Choroid plexus epithelial cell (primary cell): Measurements from ENCODE around the gene CSTPP1.

Experiments used
- DNase-seq: peaks from one replicate; pipeline ENCODE4 v3.0.0-alpha.2; 2010; ENCODE audit warnings: low read depth
- H3K4me3 ChIP-seq: 2 replicates; pipeline ENCODE4 v1.5.1; 2011; ENCODE audit warnings: low read depth, mild to moderate bottlenecking, control low read depth, low read length, moderate library complexity
- TF ChIP-seq, protein P1 (sequence below): conservative IDR thresholded peaks from 2 replicates; pipeline ENCODE4 v1.5.1; 2011; ENCODE audit warnings: low read depth, mild to moderate bottlenecking, control low read depth, inconsistent platforms, low read length, moderate library complexity

CSTPP1 gene

DNA sequence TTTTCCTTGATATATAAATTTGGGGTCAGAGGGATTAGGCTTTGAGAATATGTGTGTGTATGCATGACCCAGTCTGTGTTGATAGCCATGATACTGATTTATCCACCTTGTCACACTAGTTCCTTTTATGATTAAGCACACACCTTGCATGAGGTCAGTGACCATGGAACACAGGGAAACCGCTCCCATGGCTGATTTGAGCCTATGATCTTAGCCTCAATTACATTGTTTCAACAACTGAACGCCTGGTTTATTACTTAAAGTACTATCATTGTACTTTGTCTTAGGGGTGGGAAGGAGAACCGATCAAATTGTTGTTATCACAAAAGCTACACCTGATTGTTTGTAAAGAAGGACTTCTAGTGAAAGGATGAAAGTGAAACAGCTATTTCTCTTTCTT, 169.4 kb downstream of the CSTPP1 start:
- no peak for DNase-seq
- TF ChIP-seq, protein P1, sequence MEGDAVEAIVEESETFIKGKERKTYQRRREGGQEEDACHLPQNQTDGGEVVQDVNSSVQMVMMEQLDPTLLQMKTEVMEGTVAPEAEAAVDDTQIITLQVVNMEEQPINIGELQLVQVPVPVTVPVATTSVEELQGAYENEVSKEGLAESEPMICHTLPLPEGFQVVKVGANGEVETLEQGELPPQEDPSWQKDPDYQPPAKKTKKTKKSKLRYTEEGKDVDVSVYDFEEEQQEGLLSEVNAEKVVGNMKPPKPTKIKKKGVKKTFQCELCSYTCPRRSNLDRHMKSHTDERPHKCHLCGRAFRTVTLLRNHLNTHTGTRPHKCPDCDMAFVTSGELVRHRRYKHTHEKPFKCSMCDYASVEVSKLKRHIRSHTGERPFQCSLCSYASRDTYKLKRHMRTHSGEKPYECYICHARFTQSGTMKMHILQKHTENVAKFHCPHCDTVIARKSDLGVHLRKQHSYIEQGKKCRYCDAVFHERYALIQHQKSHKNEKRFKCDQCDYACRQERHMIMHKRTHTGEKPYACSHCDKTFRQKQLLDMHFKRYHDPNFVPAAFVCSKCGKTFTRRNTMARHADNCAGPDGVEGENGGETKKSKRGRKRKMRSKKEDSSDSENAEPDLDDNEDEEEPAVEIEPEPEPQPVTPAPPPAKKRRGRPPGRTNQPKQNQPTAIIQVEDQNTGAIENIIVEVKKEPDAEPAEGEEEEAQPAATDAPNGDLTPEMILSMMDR, result no peak
- no peak overlapping the region for H3K4me3 ChIP-seq

DNA sequence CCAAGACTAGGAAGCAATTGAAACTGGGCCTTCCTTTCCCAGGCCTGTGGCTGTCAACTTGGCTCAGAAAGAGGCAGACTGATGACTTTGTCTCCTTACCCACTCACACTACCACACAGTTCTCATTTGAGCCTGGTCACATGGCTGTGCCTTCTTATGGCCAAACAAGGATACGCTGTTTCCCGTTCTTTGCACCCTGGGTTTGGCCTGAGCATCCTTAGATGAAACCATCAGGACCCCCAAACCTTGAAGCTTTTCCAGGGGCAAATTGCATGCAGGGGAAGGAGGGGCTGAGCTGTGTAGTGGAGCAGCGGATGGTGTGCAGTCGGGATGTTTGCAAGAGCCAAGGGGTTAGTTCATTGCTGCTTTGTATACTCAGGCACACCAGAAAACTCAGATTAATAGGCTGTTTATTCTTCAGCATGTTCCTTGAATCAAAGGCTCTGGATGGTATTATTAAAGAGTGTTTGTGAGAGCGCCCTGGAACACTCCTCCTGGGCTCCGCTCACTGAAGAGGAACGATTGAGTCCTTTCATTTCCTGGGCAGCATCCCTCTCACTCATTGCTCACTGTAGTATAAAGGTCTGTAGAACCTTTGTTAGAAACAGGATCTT, 170.3 kb downstream of the CSTPP1 start:
- TF ChIP-seq, protein P1, result no peak
- no peak overlapping the region for H3K4me3 ChIP-seq
- no peak for DNase-seq

GRCh38 chr11:47107744-47108143, 171.2 kb downstream of the CSTPP1 start:
- DNase-seq, result no peak
- H3K4me3 ChIP-seq, result no peak overlapping the region
- TF ChIP-seq, protein P1, result no peak

DNA sequence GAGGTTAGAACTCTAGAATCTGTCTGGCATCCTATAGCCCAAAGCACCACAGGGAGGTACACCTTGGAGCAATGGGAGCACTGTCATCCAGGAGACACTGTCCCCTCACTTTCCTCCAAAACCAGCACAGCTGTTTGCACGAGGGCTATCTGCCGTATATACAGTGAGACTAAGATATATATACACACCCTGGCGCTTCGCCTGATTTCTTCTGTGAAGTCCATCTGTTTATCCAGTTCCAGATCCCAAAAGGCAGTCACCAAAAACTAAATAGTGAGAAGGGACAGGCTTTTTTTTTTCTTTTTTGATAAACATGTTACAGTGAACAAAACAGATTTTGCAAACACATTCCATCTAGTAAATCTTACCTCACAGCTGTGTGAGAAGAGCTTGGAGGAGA, 171.7 kb downstream of the CSTPP1 start:
- no peak for DNase-seq
- H3K4me3 ChIP-seq, result no peak overlapping the region
- TF ChIP-seq, protein P1, result no peak

GRCh38 chr11:47109051-47109726, 172.6 kb downstream of the CSTPP1 start:
- no peak for DNase-seq
- H3K4me3 ChIP-seq, result no peak overlapping the region
- TF ChIP-seq, protein P1, result no peak

GRCh38 chr11:47109727-47110246, 173.2 kb downstream of the CSTPP1 start:
- no peak overlapping the region for H3K4me3 ChIP-seq
- TF ChIP-seq, protein P1, result no peak
- no peak for DNase-seq
